Progenitor cell of endocrine pancreas (in vitro differentiated cells): Measurements from ENCODE around the gene BAZ1B. TPM values are rescaled to one million over a fixed set of nuclear protein-coding genes. Genes with fewer than 3 reads are reported as not detected.
"Not testable (repeated sequence)": the region's sequence is repeated elsewhere in the genome, so short reads cannot be mapped to it uniquely, and the experiment has no call there.

Source experiments
- DNase-seq: peaks from one replicate; pipeline ENCODE4 v3.0.0; 2021; ENCODE audit warnings: low spot score; ENCODE audit not compliant: unreplicated experiment
- H3K27ac Mint-ChIP-seq: 2 replicates; pipeline ENCODE4 v1.8.0; 2021; ENCODE audit warnings: mild to moderate bottlenecking, moderate library complexity, mixed read lengths
- H3K27me3 Mint-ChIP-seq: 2 replicates; pipeline ENCODE4 v1.8.0; 2021; ENCODE audit warnings: mixed read lengths
- H3K36me3 Mint-ChIP-seq: 2 replicates; pipeline ENCODE4 v1.8.0; 2022; ENCODE audit warnings: mixed read lengths; ENCODE audit not compliant: insufficient read depth
- H3K4me1 Mint-ChIP-seq: 2 replicates; pipeline ENCODE4 v1.8.0; 2021; ENCODE audit warnings: low read depth, mixed read lengths
- H3K4me3 Mint-ChIP-seq: 2 replicates; pipeline ENCODE4 v1.8.0; 2021; ENCODE audit warnings: low read depth, mild to moderate bottlenecking, moderate library complexity, mixed read lengths
- H3K9me3 Mint-ChIP-seq: 2 replicates; pipeline ENCODE4 v1.8.0; 2021; ENCODE audit warnings: low read depth, mixed read lengths
- total RNA-seq: library from RNA; stranded (reverse); gene quantifications from 2 replicates; pipeline ENCODE4 v1.2.1, GENCODE V29; 2021
- TF ChIP-seq, protein P1 (sequence below): fragments of 200-600 bp; sonication (generic); IDR thresholded peaks from one replicate; pipeline ENCODE4 v1.5.0; 2021; ENCODE audit warnings: antibody characterized with exemption, mild to moderate bottlenecking; ENCODE audit not compliant: unreplicated experiment

The BAZ1B gene
- total RNA-seq, 1 donor from 2014 or later = 92.1 TPM

DNA sequence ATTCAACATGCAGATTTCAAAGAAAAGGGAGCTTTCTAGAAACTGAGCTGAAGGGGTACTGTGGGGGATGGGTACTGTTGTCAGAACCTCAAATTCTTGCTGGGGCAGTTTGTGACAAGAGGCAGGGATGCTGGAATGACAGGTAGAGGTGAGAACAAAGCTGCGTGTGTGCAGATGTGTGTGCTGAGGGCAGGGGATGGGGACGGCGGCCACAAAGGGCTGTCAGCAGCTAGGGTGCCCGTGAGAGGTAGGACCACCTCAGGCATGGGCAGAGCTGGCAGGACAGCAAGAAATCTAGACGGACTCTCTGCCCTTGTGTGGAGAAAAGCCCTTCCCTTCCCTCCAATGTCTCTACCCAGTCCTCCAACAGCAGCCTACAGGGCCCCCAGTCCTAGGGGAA lies 14.4 kb upstream of the BAZ1B start:
- H3K4me3 Mint-ChIP-seq = no peak overlapping the region
- peaks cover 3% of the 10 kb centered on the region for H3K9me3 Mint-ChIP-seq
- TF ChIP-seq, protein P1, sequence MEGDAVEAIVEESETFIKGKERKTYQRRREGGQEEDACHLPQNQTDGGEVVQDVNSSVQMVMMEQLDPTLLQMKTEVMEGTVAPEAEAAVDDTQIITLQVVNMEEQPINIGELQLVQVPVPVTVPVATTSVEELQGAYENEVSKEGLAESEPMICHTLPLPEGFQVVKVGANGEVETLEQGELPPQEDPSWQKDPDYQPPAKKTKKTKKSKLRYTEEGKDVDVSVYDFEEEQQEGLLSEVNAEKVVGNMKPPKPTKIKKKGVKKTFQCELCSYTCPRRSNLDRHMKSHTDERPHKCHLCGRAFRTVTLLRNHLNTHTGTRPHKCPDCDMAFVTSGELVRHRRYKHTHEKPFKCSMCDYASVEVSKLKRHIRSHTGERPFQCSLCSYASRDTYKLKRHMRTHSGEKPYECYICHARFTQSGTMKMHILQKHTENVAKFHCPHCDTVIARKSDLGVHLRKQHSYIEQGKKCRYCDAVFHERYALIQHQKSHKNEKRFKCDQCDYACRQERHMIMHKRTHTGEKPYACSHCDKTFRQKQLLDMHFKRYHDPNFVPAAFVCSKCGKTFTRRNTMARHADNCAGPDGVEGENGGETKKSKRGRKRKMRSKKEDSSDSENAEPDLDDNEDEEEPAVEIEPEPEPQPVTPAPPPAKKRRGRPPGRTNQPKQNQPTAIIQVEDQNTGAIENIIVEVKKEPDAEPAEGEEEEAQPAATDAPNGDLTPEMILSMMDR = no peak
- no peak for DNase-seq
- H3K36me3 Mint-ChIP-seq = peaks cover 24% of the 10 kb centered on the region
- no peaks in the 10 kb centered on the region for H3K4me1 Mint-ChIP-seq
- H3K27me3 Mint-ChIP-seq = no peaks in the 10 kb centered on the region
- H3K27ac Mint-ChIP-seq = peak overlapping the region; percentile 67

DNA sequence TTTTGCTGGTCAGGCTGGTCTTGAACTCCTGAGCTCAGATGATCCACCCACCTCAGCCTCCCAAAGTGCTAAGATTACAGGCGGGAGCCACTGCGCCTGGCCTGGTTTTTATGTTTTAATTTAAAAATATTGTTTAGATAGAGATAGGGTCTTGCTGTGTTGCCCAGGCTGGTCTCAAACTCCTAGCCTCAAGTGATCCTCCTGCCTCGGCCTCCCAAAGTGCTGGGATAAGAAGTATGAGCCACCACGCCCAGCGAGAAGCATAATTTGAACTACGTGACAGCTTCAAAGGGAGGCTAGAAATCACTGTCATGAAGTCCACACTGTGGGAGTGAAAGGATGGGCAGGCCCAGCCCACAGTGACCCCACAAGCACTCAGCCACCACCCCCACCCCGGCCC lies 13.8 kb upstream of the BAZ1B start:
- H3K9me3 Mint-ChIP-seq, H3K27me3 Mint-ChIP-seq, H3K4me1 Mint-ChIP-seq, DNase-seq, H3K4me3 Mint-ChIP-seq, H3K27ac Mint-ChIP-seq: not testable (repeated sequence)
- H3K36me3 Mint-ChIP-seq = peaks cover 22% of the 10 kb centered on the region

DNA sequence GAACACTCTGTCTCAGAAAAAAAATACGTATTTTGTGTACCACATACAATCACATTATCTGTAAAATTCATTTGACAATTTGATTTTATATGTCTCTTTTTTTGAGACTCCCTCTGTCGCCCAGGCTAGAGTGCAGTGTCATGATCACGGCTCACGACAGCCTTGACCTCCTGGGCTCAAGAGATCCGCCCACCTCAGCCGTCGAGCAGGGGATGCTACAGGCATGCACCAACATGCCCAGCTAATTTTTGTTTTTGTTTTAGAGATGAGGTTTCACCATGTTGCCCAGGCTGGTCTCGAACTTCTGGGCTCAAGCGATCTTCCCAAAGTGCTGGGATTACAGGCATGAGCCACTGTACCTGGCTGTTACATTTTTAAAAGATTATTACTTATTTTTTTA lies 11.6 kb upstream of the BAZ1B start:
- H3K9me3 Mint-ChIP-seq = peaks cover 3% of the 10 kb centered on the region
- no peak for DNase-seq
- no peaks in the 10 kb centered on the region for H3K27me3 Mint-ChIP-seq
- TF ChIP-seq, protein P1 = no peak
- H3K27ac Mint-ChIP-seq = no peak overlapping the region
- H3K36me3 Mint-ChIP-seq = peaks cover 18% of the 10 kb centered on the region
- H3K4me1 Mint-ChIP-seq = no peaks in the 10 kb centered on the region
- H3K4me3 Mint-ChIP-seq = no peak overlapping the region

DNA sequence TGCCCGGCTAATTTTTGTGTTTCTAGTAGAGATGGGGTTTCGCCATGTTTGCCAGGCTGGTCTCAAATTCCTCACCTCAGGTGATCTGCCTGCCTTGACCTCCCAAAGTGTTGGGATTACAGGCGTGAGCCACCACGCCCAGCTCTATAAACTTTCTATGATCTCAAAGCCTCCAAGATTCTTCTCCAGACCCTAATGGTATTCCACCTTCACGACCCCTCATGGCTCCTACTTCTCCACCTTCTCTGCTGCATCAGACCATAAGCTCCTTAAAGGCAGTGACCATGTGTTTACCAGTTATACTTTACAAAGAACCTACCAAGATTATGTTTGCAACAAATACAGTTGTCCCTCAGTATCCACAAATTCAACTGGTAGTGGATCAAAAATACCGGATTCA lies 10.1 kb upstream of the BAZ1B start:
- TF ChIP-seq, protein P1 = no peak
- Mint-ChIP-seq H3K27me3 (no peaks in the 10 kb centered on the region), H3K4me1 (no peaks in the 10 kb centered on the region), H3K27ac (no peak overlapping the region), H3K9me3 (peaks cover 3% of the 10 kb centered on the region), H3K36me3 (peaks cover 13% of the 10 kb centered on the region), H3K4me3 (no peak overlapping the region)
- DNase-seq = no peak

DNA sequence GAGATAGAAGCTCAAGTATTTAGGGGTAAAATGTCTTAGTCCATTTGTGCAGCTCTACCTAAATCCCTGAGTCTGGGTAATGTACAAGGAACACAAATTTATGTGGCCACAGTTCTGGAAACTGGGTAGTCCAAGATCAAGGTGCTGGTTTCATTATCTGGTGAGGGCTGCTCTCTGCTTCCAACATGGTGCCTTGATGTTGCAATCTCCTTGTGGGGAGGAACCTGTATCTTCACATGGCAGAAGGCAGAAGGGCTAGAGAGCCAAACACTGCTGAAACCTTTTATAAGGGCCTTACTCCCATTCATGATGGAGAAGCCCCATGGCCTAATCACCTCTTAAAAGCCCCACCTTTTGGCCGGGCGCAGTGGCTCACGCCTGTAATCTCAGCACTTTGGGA lies 8.7 kb upstream of the BAZ1B start:
- TF ChIP-seq, protein P1 = no peak
- no peak overlapping the region for H3K4me3 Mint-ChIP-seq
- H3K27me3 Mint-ChIP-seq = no peaks in the 10 kb centered on the region
- peaks cover 2% of the 10 kb centered on the region for H3K4me1 Mint-ChIP-seq
- no peak for DNase-seq
- H3K27ac Mint-ChIP-seq = no peak overlapping the region
- peaks cover 6% of the 10 kb centered on the region for H3K36me3 Mint-ChIP-seq
- peaks cover 3% of the 10 kb centered on the region for H3K9me3 Mint-ChIP-seq

DNA sequence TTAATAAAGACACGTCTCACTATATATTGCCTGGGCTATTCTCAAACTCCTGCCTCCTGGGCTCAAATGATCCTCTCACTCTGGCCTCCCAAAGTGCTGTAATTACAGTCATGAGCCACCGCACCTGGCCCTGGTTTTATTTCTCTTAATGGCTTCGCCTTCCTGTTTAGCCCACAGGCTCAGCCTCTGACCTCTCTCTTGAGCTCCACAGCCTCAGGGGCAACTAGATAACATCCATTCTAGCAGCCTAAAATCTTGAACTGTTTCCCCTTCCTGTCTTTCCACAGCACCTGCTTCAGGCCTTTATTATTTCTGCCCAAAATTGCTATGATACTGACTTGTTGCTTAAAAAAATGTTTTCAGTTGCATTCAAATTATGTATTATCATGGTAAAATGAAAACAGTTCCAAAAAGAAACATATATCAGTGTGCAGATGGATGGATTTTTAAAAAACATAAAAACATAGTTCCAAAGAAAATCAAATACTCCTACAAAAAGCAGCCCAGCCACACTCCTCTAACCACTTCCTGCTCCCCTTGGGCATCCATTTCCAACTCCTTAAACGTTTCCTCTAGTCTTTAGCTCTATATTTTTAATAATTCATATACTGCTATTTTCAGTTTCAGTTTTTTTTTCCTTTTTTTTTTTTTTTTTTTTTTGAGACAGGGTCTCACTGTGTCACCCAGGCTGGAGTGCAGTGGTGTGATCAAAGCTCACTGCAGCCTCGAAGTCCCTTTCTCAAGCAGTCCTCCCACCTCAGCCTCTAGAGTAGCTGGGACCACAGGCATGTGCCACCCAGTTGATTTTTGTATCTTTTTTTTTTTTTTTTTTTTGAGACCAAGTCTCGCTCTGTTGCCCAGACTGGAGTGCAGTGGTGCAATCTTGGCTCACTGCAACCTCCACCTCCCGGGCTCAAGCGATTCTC lies 5.1 kb upstream of the BAZ1B start:
- H3K36me3 Mint-ChIP-seq = peaks cover under 1% of the 10 kb centered on the region
- H3K9me3 Mint-ChIP-seq = peaks cover under 1% of the 10 kb centered on the region
- no peak overlapping the region for H3K27ac Mint-ChIP-seq
- peaks cover 3% of the 10 kb centered on the region for H3K4me1 Mint-ChIP-seq
- TF ChIP-seq, protein P1 = no peak
- no peak overlapping the region for H3K4me3 Mint-ChIP-seq
- H3K27me3 Mint-ChIP-seq = no peaks in the 10 kb centered on the region
- DNase-seq = no peak

DNA sequence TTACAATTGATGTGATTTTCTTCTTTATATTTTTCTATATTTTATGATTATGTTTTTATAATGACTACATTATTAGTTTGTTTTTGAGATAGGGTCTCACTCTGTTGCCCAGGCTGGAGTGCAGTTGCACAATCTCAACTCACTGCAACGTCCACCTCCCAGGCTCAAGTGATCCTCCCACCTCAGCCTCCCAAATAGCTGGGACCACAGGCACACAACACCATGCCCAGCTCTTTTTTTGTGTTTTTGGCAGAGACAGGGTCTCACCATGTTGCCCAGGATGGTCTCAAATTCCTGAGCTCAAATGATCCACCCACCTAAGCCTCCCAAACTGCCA lies 4.0 kb upstream of the BAZ1B start:
- not testable (repeated sequence) for H3K4me3 Mint-ChIP-seq, H3K27ac Mint-ChIP-seq, H3K27me3 Mint-ChIP-seq, H3K4me1 Mint-ChIP-seq, DNase-seq, H3K9me3 Mint-ChIP-seq, H3K36me3 Mint-ChIP-seq
